Measurements from ENCODE around the gene IL13RA1.

DNA sequence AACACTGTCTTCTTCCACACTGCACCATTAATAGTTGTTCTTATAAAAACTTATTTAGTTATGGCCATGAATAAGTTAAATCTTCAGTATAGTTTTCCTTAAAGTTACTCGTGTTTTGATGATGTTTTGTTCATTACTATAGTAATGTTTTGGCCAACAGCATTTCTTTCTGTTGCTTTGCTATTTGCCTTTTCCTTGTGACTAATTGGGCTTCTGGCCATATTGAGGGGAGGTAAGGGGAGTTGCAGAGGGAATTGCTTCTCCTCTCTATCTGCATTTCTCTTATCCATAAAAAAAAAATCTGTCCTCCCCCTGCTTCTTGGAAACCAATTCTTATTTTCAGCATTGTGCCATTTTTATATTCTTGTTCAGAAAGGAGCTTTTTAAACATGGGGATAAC, 53.5 kb downstream of the IL13RA1 start:
- TF ChIP-seq, protein P1, sequence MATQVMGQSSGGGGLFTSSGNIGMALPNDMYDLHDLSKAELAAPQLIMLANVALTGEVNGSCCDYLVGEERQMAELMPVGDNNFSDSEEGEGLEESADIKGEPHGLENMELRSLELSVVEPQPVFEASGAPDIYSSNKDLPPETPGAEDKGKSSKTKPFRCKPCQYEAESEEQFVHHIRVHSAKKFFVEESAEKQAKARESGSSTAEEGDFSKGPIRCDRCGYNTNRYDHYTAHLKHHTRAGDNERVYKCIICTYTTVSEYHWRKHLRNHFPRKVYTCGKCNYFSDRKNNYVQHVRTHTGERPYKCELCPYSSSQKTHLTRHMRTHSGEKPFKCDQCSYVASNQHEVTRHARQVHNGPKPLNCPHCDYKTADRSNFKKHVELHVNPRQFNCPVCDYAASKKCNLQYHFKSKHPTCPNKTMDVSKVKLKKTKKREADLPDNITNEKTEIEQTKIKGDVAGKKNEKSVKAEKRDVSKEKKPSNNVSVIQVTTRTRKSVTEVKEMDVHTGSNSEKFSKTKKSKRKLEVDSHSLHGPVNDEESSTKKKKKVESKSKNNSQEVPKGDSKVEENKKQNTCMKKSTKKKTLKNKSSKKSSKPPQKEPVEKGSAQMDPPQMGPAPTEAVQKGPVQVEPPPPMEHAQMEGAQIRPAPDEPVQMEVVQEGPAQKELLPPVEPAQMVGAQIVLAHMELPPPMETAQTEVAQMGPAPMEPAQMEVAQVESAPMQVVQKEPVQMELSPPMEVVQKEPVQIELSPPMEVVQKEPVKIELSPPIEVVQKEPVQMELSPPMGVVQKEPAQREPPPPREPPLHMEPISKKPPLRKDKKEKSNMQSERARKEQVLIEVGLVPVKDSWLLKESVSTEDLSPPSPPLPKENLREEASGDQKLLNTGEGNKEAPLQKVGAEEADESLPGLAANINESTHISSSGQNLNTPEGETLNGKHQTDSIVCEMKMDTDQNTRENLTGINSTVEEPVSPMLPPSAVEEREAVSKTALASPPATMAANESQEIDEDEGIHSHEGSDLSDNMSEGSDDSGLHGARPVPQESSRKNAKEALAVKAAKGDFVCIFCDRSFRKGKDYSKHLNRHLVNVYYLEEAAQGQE (IDR thresholded peaks at IDR 0.05; ENCODE audit: unreplicated experiment) = no peak
- TF ChIP-seq EZH2 (IDR thresholded peaks at IDR 0.05; ENCODE audit: low read depth, unreplicated experiment) (no peak), ZNF114 (CRISPR knock-in tag; IDR thresholded peaks at IDR 0.05) (no peak)
- TF ChIP-seq, protein P2, sequence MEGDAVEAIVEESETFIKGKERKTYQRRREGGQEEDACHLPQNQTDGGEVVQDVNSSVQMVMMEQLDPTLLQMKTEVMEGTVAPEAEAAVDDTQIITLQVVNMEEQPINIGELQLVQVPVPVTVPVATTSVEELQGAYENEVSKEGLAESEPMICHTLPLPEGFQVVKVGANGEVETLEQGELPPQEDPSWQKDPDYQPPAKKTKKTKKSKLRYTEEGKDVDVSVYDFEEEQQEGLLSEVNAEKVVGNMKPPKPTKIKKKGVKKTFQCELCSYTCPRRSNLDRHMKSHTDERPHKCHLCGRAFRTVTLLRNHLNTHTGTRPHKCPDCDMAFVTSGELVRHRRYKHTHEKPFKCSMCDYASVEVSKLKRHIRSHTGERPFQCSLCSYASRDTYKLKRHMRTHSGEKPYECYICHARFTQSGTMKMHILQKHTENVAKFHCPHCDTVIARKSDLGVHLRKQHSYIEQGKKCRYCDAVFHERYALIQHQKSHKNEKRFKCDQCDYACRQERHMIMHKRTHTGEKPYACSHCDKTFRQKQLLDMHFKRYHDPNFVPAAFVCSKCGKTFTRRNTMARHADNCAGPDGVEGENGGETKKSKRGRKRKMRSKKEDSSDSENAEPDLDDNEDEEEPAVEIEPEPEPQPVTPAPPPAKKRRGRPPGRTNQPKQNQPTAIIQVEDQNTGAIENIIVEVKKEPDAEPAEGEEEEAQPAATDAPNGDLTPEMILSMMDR (conservative IDR thresholded peaks at IDR 0.05; ENCODE audit: low read depth in 2 of 2) = no peak

Measured in GM23338 (cell line).